Epithelial cell of proximal tubule (primary cell): ENCODE data around the gene TTC21A. TPM values are rescaled to one million over a fixed set of nuclear protein-coding genes. Genes with fewer than 3 reads are reported as not detected.
A peak's percentile ranks its signal among the peaks of the same experiment; 100 is the strongest.

ENCODE experiments used
- DNase-seq: peaks from one replicate; pipeline ENCODE4 v3.0.0-alpha.2; 2011; ENCODE audit warnings: low read depth
- H3K4me3 ChIP-seq: 2 replicates; pipeline ENCODE4 v1.5.1; 2011; ENCODE audit warnings: low read depth, mild to moderate bottlenecking, low read length
- total RNA-seq: library from RNA; depleted of rRNA; stranded (reverse); fragments of >200 nt; gene quantifications from 2 replicates; pipeline ENCODE4 v1.2.3, GENCODE V29; 2015
- TF ChIP-seq, protein P1 (sequence below): conservative IDR thresholded peaks from 2 replicates; pipeline ENCODE4 v1.5.1; 2012; ENCODE audit warnings: low read depth, mild to moderate bottlenecking, low read length

TTC21A gene
- total RNA-seq, 1 donor from 2014 or later = 0.86 TPM

- H3K4me3 ChIP-seq = peak overlapping the region; percentile 55
- DNase-seq = no peak
- TF ChIP-seq, protein P1, sequence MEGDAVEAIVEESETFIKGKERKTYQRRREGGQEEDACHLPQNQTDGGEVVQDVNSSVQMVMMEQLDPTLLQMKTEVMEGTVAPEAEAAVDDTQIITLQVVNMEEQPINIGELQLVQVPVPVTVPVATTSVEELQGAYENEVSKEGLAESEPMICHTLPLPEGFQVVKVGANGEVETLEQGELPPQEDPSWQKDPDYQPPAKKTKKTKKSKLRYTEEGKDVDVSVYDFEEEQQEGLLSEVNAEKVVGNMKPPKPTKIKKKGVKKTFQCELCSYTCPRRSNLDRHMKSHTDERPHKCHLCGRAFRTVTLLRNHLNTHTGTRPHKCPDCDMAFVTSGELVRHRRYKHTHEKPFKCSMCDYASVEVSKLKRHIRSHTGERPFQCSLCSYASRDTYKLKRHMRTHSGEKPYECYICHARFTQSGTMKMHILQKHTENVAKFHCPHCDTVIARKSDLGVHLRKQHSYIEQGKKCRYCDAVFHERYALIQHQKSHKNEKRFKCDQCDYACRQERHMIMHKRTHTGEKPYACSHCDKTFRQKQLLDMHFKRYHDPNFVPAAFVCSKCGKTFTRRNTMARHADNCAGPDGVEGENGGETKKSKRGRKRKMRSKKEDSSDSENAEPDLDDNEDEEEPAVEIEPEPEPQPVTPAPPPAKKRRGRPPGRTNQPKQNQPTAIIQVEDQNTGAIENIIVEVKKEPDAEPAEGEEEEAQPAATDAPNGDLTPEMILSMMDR = no peak
Observed at GRCh38 chr3:39180183-39180545, 72.7 kb downstream of the TTC21A start.

GRCh38 chr3:39180546-39181346, 73.3 kb downstream of the TTC21A start:
- TF ChIP-seq, protein P1 = no peak
- peak overlapping the region; percentile 55 for H3K4me3 ChIP-seq
- no peak for DNase-seq

GRCh38 chr3:39181408-39182335, 74.2 kb downstream of the TTC21A start:
- DNase-seq = no peak
- no peak overlapping the region for H3K4me3 ChIP-seq

GRCh38 chr3:39183211-39184080, 76.0 kb downstream of the TTC21A start:
- no peak overlapping the region for H3K4me3 ChIP-seq
- DNase-seq = no peak
- TF ChIP-seq, protein P1 = no peak

More at GRCh38 chr3:39181408-39182335, 74.2 kb downstream of the TTC21A start:
- TF ChIP-seq, protein P1 = no peak

DNA sequence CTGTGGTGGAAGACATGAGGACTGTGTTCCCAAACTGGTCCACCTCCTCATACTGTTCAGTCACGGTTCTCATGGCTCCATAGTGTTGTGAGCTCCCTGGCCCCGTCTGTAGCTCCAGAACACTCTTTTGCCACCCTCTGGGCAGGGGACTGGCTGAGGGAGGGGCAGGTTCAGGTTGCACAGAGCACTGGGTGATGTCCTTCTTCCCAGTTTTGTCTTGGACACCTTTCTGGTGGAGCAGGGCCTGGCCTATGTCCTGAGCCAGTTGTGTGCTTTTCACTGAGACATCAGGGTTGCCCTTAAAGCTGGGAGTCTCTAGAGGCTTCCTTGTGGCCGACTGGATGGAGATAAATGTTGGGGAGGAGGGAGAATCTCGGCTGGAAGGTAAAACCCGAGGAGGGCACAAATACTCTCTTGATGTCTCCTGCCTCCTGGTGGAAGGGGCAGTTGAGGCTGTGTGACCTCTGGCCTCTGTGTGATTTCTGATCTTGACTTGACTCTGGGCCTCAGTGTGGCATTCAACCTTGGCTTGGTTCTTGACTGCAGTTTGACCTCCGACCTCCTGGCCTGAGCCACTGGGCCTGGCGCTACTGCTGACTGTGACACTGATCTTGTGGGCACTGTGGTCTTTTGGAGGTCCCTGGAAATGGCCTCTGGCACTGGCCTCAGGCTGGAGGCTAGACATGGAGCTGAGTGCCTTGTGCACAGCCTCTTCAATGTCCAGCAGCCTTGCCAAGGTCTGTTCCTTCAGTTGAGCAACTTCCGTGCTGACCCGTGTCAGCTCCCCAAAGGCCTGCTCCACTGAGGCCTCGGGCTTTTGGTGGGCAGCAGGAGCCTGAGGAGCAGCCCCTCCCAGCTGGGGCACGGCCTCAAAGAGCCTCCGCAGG, 76.8 kb downstream of the TTC21A start:
- DNase-seq = no peak
- TF ChIP-seq, protein P1 = no peak
- H3K4me3 ChIP-seq = no peak overlapping the region

GRCh38 chr3:39184968-39185285, 77.4 kb downstream of the TTC21A start:
- TF ChIP-seq, protein P1 = no peak
- H3K4me3 ChIP-seq = no peak overlapping the region
- DNase-seq = no peak
